Thoracic aorta endothelial cell (primary cell): ENCODE data around the gene MCCC2. TPM values are rescaled to one million over a fixed set of nuclear protein-coding genes. Genes with fewer than 3 reads are reported as not detected.

Experiments
- small RNA-seq: library from RNA; depleted of rRNA; stranded (forward); fragments of <200 nt; gene quantifications from one replicate; pipeline ENCODE3, GENCODE V24; 2012
- total RNA-seq: library from RNA; depleted of rRNA; stranded (reverse); fragments of >200 nt; gene quantifications from 2 replicates; pipeline ENCODE4 v1.2.3, GENCODE V29; 2012

MCCC2 gene
- total RNA-seq, result 27.1 and 37.0 TPM in 2 replicates

DNA sequence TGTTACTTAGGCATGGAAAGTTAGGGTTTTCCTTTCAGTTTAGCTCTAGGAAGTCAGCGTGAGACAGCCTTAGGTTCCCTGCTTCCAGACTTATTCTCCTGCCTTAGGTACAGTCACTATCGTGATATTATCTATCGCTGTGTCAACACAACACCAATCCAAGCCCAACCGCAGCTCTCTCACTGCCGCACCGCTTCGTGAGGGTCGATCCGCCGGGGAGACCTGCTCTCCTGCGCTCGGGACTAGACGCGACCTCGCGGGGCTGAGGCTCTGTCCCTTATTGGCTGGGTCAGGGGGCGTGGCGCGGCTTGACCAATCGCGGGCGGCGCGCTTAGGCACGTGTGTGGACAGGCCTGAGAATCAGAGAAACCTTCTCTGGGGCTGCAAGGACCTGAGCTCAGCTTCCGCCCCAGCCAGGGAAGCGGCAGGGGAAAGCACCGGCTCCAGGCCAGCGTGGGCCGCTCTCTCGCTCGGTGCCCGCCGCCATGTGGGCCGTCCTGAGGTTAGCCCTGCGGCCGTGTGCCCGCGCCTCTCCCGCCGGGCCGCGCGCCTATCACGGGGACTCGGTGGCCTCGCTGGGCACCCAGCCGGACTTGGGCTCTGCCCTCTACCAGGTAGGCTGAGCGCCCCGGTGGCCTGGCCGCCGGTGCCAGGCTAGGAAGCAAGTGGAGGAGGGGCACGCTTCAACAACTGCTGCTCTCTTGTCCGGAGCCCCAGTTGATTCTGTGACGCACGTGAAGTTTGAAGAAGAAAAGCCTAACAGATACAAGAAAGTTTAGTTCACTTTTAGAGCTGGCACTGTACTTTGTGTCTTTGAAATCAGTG, at the start of gene MCCC2:
TSS of gene MCCC2 (plus strand) at position 400 of the 825 bp plus-strand sequence. CDS start at position 486, 86 bp downstream.

Small RNA genes lying within 50 kb of the gene (small RNA-seq; reads per million reads assigned to genes)
- gene HMGN1P12, result not detected

Other genes with a start within 250 kb of the MCCC2 start
- gene BDP1, start 131.7 kb upstream of the MCCC2 start, total RNA-seq, result 54.5 and 56.4 TPM in 2 replicates
- gene CARTPT, start 131.9 kb downstream of the MCCC2 start, total RNA-seq, result not detected in 2 replicates